Upper lobe of right lung (tissue), 1 donor: ENCODE results near the gene C10orf105. TPM values are rescaled to one million over a fixed set of nuclear protein-coding genes. Genes with fewer than 3 reads are reported as not detected.

Experiments
- ATAC-seq: fragments of 200-7000 bp; cut with Tn5 transposase; one replicate; pipeline ENCODE4 v1.9.1; 2020; ENCODE audit warnings: mild to moderate bottlenecking, moderate library complexity
- DNase-seq: peaks from one replicate; pipeline ENCODE4 v3.0.0-alpha.2; 2020
- H3K27ac ChIP-seq: fragments of 200-600 bp; one replicate; pipeline ENCODE4 v1.8.0; 2022
- H3K27me3 ChIP-seq: fragments of 200-600 bp; one replicate; pipeline ENCODE4 v1.8.0; 2022; ENCODE audit warnings: mild to moderate bottlenecking
- H3K36me3 ChIP-seq: fragments of 200-600 bp; one replicate; pipeline ENCODE4 v1.8.0; 2022
- H3K4me1 ChIP-seq: fragments of 200-600 bp; one replicate; pipeline ENCODE4 v1.8.0; 2022
- H3K4me3 ChIP-seq: fragments of 200-600 bp; one replicate; pipeline ENCODE4 v1.8.0; 2022; ENCODE audit warnings: mild to moderate bottlenecking
- H3K9me3 ChIP-seq: fragments of 200-600 bp; one replicate; pipeline ENCODE4 v1.8.0; 2022
- CTCF ChIP-seq: fragments of 200-600 bp; IDR thresholded peaks from one replicate; pipeline ENCODE4 v1.8.0; 2022; ENCODE audit warnings: antibody characterized with exemption
- intact Hi-C: fragments of 100-400 bp; cut with DNase I; formaldehyde crosslinking; loops from one replicate; pipeline ENCODE4 v1.11.0; 2022
- total RNA-seq: library from RNA; stranded (reverse); fragmentation: NEBNext Ultra II Directional; extraction: Animal tissue kit (Norgen Biotek cat#: 25700); gene quantifications from one replicate; pipeline ENCODE4 v1.2.1, GENCODE V29; 2021
- donor health status: DM: no; HTN: yes; CAD: no; lungs with severe emphysema.

C10orf105 gene
- total RNA-seq, 1 donor from 2014 or later = 0.52 TPM

- DNase-seq = no peak
- ATAC-seq = no peak
- Histone ChIP-seq H3K9me3 (no peaks in the 10 kb centered on the region), H3K4me1 (peaks cover under 1% of the 10 kb centered on the region), H3K27ac (no peak overlapping the region), H3K36me3 (no peaks in the 10 kb centered on the region), H3K4me3 (no peak overlapping the region), H3K27me3 (no peaks in the 10 kb centered on the region)
- intact Hi-C loops = loop anchor here (10.0 kb wide), 2 partner anchors 307 to 387 kb away; partner anchors contain the start of genes CDH23 and SLC29A3
- no peak for TF ChIP-seq CTCF
Observed at GRCh38 chr10:71701496-71702132, 18.0 kb downstream of the C10orf105 start.

DNA sequence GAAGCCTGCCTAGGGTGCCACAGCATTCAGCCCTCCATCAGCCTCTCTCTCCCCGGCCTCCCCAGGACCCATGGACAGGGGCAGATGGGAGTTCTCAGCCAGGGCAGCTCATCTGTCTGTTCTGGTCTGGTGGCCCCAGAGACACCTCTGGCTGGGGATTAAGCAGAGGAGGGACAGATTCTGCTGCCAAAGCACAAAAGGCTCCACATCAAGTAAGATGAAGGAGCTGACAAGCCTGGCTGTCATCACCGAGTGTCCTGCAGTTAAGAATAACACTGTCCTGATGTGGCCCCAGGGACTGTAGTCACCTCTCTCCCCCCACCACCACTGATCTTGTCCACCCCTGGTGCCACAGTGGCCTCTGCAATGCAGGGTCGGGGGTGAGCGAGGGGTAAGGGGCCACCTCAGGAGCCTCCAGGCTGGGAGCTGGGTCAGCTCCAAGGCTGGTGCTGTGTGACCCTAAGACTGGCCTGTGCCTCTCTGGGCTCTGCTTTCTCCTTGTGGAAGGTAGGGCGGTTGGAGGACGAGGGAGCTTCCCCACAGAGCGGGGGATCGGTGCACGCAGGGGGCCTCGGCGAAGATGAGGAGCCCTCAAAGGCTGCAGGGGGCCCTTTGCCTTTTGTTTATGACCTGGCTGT, 18.7 kb downstream of the C10orf105 start:
- no peak overlapping the region for H3K27ac ChIP-seq
- ATAC-seq = no peak
- no peaks in the 10 kb centered on the region for H3K27me3 ChIP-seq
- intact Hi-C loops = loop anchor here (10.0 kb wide), 2 partner anchors 306 to 386 kb away; partner anchors contain the start of genes CDH23 and SLC29A3
- DNase-seq = no peak
- H3K9me3 ChIP-seq = no peaks in the 10 kb centered on the region
- no peak overlapping the region for H3K4me3 ChIP-seq
- TF ChIP-seq CTCF = no peak
- peaks cover 4% of the 10 kb centered on the region for H3K4me1 ChIP-seq
- H3K36me3 ChIP-seq = no peaks in the 10 kb centered on the region

- no peak for ATAC-seq
- intact Hi-C loops = no loop called here
- H3K27ac ChIP-seq = no peak overlapping the region
- peaks cover 20% of the 10 kb centered on the region for H3K4me1 ChIP-seq
- no peaks in the 10 kb centered on the region for H3K36me3 ChIP-seq
- H3K4me3 ChIP-seq = no peak overlapping the region
- H3K9me3 ChIP-seq = no peaks in the 10 kb centered on the region
- no peak for DNase-seq
- H3K27me3 ChIP-seq = no peaks in the 10 kb centered on the region
- no peak for TF ChIP-seq CTCF
Observed at GRCh38 chr10:71698737-71699136, 20.8 kb downstream of the C10orf105 start.

DNA sequence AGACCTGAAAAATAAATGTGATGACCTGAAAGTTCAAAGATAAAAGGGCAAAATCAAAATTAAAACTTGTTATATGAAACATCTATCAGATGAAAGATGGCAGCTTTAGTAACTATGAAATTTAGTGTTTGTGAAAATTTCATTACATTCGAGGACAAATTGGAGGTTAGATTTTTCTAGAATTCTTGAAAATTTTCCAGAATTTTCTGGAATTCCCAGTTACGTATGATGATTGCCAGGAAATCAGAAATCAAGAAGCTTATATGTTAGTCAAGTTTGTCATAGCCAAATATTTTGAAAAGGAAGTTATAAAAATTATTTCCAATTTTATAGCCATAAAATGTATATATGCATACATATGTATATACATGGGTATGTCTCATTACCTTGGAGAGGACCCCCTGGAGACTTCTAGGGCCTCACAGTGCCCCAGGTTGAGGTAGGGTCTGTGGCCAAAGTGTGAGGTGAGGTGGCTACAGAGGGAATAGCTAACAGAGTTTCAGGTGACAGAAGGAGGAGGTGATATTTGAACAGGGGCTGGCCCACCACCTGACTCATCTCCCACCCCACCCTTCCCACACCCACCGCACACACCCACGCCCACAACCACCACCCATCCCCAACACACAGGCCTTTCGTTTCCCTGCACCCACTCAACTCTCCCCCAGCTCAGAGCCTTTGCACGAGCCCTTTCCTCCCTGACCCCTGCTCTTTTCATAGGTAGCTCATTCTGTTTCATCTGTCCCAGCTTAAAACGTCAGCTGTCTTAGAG, 21.5 kb downstream of the C10orf105 start:
- Histone ChIP-seq H3K27me3 (no peaks in the 10 kb centered on the region), H3K9me3 (no peaks in the 10 kb centered on the region), H3K27ac (no peak overlapping the region), H3K36me3 (no peaks in the 10 kb centered on the region), H3K4me1 (peaks cover 23% of the 10 kb centered on the region), H3K4me3 (no peak overlapping the region)
- DNase-seq (no peak), ATAC-seq (no peak)
- no peak for TF ChIP-seq CTCF
- intact Hi-C loops = no loop called here

GRCh38 chr10:71696628-71697326, 22.8 kb downstream of the C10orf105 start:
- DNase-seq = peak; percentile 83
- H3K4me3 ChIP-seq = no peak overlapping the region
- H3K27ac ChIP-seq = no peak overlapping the region
- H3K36me3 ChIP-seq = no peaks in the 10 kb centered on the region
- intact Hi-C loops = no loop called here
- H3K9me3 ChIP-seq = no peaks in the 10 kb centered on the region
- H3K4me1 ChIP-seq = peaks cover 26% of the 10 kb centered on the region
- ATAC-seq = peak; percentile 68
- peak; percentile 89 for TF ChIP-seq CTCF
- no peaks in the 10 kb centered on the region for H3K27me3 ChIP-seq
